Testis (tissue), 2 donors: ENCODE measurements around the gene ACYP1.

Source experiments
- CTCF ChIP-seq, 3 experiments: fragments of 450-650 bp in 2 of 3; fragments of 200-600 bp in 1 of 3; sonication (generic) in 1 of 3; IDR thresholded peaks; one replicate each; pipeline ENCODE4 v1.5.1; 2016 to 2019; ENCODE audit warnings: antibody characterized with exemption in 3 of 3, mild to moderate bottlenecking in 2 of 3, moderate library complexity in 1 of 3
- POLR2A ChIP-seq: fragments of 450-650 bp; IDR thresholded peaks from one replicate; pipeline ENCODE4 v1.6.1; 2017; ENCODE audit warnings: antibody characterized with exemption, mild to moderate bottlenecking, moderate library complexity

- no peak for TF ChIP-seq POLR2A
- no peak for TF ChIP-seq CTCF (IDR thresholded peaks at IDR 0.05)
Observed at GRCh38 chr14:75022655-75023054, 41.2 kb downstream of the ACYP1 start.
